Naive thymus-derived CD4-positive, alpha-beta T cell (primary cell): ENCODE results near the gene RIBC1. TPM values are rescaled to one million over a fixed set of nuclear protein-coding genes. Genes with fewer than 3 reads are reported as not detected.
"Not testable (repeated sequence)": the region's sequence is repeated elsewhere in the genome, so short reads cannot be mapped to it uniquely, and the experiment has no call there.

Source experiments
- ATAC-seq: fragments of 150-1000 bp; cut with Tn5 transposase; 2 replicates; pipeline ENCODE4 v1.10.0; 2021; ENCODE audit warnings: mild to moderate bottlenecking, moderate library complexity
- CTCF ChIA-PET: fragments of 350-600 bp; sonication (Branson Sonifier 250); formaldehyde crosslinking; loops from one replicate; lab custom pipeline; 2021; ENCODE audit warnings: antibody characterized with exemption; lab: Charles Lee
- POLR2A ChIA-PET: fragments of 350-600 bp; sonication (Branson Sonifier 250); formaldehyde crosslinking; loops from one replicate; lab custom pipeline; 2021; ENCODE audit warnings: antibody characterized with exemption, inconsistent platforms; lab: Charles Lee
- DNase-seq, 9 donors: peaks; one replicate each; pipeline versions ENCODE4 v3.0.0 to v3.0.0-alpha.2; 2020 to 2022; ENCODE audit warnings: mixed read lengths in 1 of 9
- H3K27ac ChIP-seq: one replicate; pipeline ENCODE4 v1.7.0; 2013; ENCODE audit warnings: mild to moderate bottlenecking, low read depth, low read length, moderate library complexity
- H3K27me3 ChIP-seq, 2 donors: one replicate each; pipeline ENCODE4 v1.7.0; 2013; ENCODE audit warnings: low read length in 2 of 2, mild to moderate bottlenecking in 2 of 2, moderate library complexity in 2 of 2; ENCODE audit not compliant: control insufficient read depth in 2 of 2, insufficient read depth in 2 of 2
- H3K36me3 ChIP-seq, 3 experiments: 1 replicate in 2 of 3; 2 replicates in 1 of 3; pipeline ENCODE4 v1.7.0; 2013; ENCODE audit warnings: low read length in 3 of 3, mild to moderate bottlenecking in 3 of 3, moderate library complexity in 1 of 3; ENCODE audit not compliant: insufficient read depth in 3 of 3, control insufficient read depth in 2 of 3
- H3K4me1 ChIP-seq, 2 donors: one replicate each; pipeline ENCODE4 v1.7.0; 2013; ENCODE audit warnings: low read length in 2 of 2, mild to moderate bottlenecking in 2 of 2, moderate library complexity in 1 of 2; ENCODE audit not compliant: control insufficient read depth in 2 of 2, insufficient read depth in 2 of 2
- H3K4me3 ChIP-seq: 2 replicates; pipeline ENCODE4 v1.7.0; 2013; ENCODE audit warnings: mild to moderate bottlenecking, low read length
- H3K9me3 ChIP-seq, 3 experiments: 1 replicate in 2 of 3; 2 replicates in 1 of 3; pipeline ENCODE4 v1.7.0; 2013; ENCODE audit warnings: low read length in 3 of 3; ENCODE audit not compliant: control insufficient read depth in 2 of 3
- H3K27ac Mint-ChIP-seq, 9 donors: one replicate each; pipeline ENCODE4 v1.8.0; 2020 to 2022; ENCODE audit warnings: mixed read lengths in 9 of 9, mild to moderate bottlenecking in 8 of 9, moderate library complexity in 5 of 9, inconsistent platforms in 2 of 9
- H3K27me3 Mint-ChIP-seq, 5 donors: one replicate each; pipeline ENCODE4 v1.8.0; 2021 to 2022; ENCODE audit warnings: mixed read lengths in 5 of 5, mild to moderate bottlenecking in 1 of 5
- H3K36me3 Mint-ChIP-seq, 5 donors: one replicate each; pipeline ENCODE4 v1.8.0; 2020 to 2022; ENCODE audit warnings: mixed read lengths in 5 of 5, mild to moderate bottlenecking in 3 of 5, inconsistent platforms in 1 of 5
- H3K4me1 Mint-ChIP-seq, 7 donors: one replicate each; pipeline ENCODE4 v1.8.0; 2020 to 2022; ENCODE audit warnings: mixed read lengths in 7 of 7, mild to moderate bottlenecking in 3 of 7, inconsistent platforms in 1 of 7
- H3K4me3 Mint-ChIP-seq, 10 donors: one replicate each; pipeline ENCODE4 v1.8.0; 2020 to 2022; ENCODE audit warnings: mild to moderate bottlenecking in 10 of 10, mixed read lengths in 10 of 10, moderate library complexity in 6 of 10, inconsistent platforms in 2 of 10
- H3K9me3 Mint-ChIP-seq, 11 donors: one replicate each; pipeline ENCODE4 v1.8.0; 2020 to 2022; ENCODE audit warnings: mixed read lengths in 11 of 11, mild to moderate bottlenecking in 4 of 11, inconsistent platforms in 1 of 11, moderate library complexity in 1 of 11
- intact Hi-C, 2 donors: fragments of 100-400 bp; cut with micrococcal nuclease; formaldehyde crosslinking; loops; one replicate each; pipeline ENCODE4 v1.15.1; 2023
- polyA plus RNA-seq, 2 donors: library from polyadenylated mRNA; unstranded; fragments of 300-500 nt; fragmentation: Illumina TruSeq; gene quantifications; one replicate each; pipeline ENCODE4 v1.2.3, GENCODE V29; 2021
- total RNA-seq, 6 experiments: library from RNA in 5 of 6; stranded (reverse) in 5 of 6; gene quantifications; 1 replicate in 5 of 6; 2 replicates in 1 of 6; pipeline ENCODE4 v1.2.3 and lab custom pipeline; 2021 to 2026

Gene RIBC1
- total and polyA plus RNA-seq, 7 experiments from 2014 or later = 0.26 to 2.4 (median 1.4) TPM

GRCh38 chrX:53447441-53447840 is 24.8 kb downstream of the RIBC1 start:
- POLR2A ChIA-PET = no interaction called here
- no peak overlapping the region for H3K27ac ChIP-seq
- H3K4me1 ChIP-seq = no peaks in the 10 kb centered on the region
- H3K36me3 ChIP-seq = no peaks in the 10 kb centered on the region
- no peak overlapping the region for H3K27ac Mint-ChIP-seq
- H3K36me3 Mint-ChIP-seq = no peaks in the 10 kb centered on the region
- peaks cover 0 to 5% (median 0%) of the 10 kb centered on the region in 7 donors for H3K4me1 Mint-ChIP-seq
- CTCF ChIA-PET = interaction anchor here (0.9 to 2.2 kb wide), 2 partner anchors 14 to 134 kb away, joined by 3 to 10 read pairs; no protein-coding TSS in a partner anchor
- no peaks in the 10 kb centered on the region for H3K27me3 Mint-ChIP-seq
- ATAC-seq = no peak
- no peaks in the 10 kb centered on the region for H3K27me3 ChIP-seq
- H3K9me3 Mint-ChIP-seq = no peaks in the 10 kb centered on the region
- intact Hi-C loops = no loop called here
- no peaks in the 10 kb centered on the region for H3K9me3 ChIP-seq
- no peak overlapping the region for H3K4me3 Mint-ChIP-seq
- DNase-seq = no peak
- no peak overlapping the region for H3K4me3 ChIP-seq

GRCh38 chrX:53449632-53450031 is 27.0 kb downstream of the RIBC1 start:
- ATAC-seq = no peak
- no peak for DNase-seq
- no peaks in the 10 kb centered on the region for H3K9me3 Mint-ChIP-seq
- H3K4me3 ChIP-seq = no peak overlapping the region
- POLR2A ChIA-PET = no interaction called here
- H3K36me3 Mint-ChIP-seq = no peaks in the 10 kb centered on the region
- peaks cover 0 to 5% (median 0%) of the 10 kb centered on the region in 7 donors for H3K4me1 Mint-ChIP-seq
- intact Hi-C loops = no loop called here
- H3K4me3 Mint-ChIP-seq = no peak overlapping the region
- CTCF ChIA-PET = no interaction called here
- H3K27ac ChIP-seq = no peak overlapping the region
- H3K27ac Mint-ChIP-seq = no peak overlapping the region
- no peaks in the 10 kb centered on the region for H3K4me1 ChIP-seq
- H3K9me3 ChIP-seq = no peaks in the 10 kb centered on the region
- H3K27me3 Mint-ChIP-seq = no peaks in the 10 kb centered on the region
- H3K36me3 ChIP-seq = no peaks in the 10 kb centered on the region
- H3K27me3 ChIP-seq = no peaks in the 10 kb centered on the region

DNA sequence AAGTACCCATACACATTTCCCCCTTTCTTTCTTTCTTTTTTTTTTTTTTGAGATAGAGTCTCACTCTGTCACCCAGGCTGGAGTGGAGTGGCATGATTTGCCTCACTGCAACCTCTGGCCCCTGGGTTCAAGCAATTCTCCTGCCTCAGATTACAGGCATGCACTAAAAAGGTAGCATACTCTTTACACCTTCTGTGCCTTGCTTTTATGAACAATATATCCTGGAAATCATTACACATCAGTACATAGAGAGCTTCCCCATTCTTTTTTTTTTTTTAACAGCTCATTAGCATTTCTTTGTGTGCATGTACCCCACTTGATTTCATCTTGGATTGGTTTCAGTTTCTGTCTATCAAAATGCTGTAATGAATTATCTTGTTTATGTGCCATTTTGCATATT is 30.1 kb downstream of the RIBC1 start:
- Mint-ChIP-seq H3K27me3 (peaks cover 0 to 13% (median 0%) of the 10 kb centered on the region in 5 donors), H3K9me3 (no peaks in the 10 kb centered on the region), H3K4me1 (no peaks in the 10 kb centered on the region), H3K4me3 (no peak overlapping the region), H3K36me3 (no peaks in the 10 kb centered on the region), H3K27ac (no peak overlapping the region)
- DNase-seq = no peak
- no peak for ATAC-seq
- Histone ChIP-seq H3K27me3 (no peaks in the 10 kb centered on the region), H3K4me3 (no peak overlapping the region), H3K36me3 (no peaks in the 10 kb centered on the region), H3K9me3 (no peaks in the 10 kb centered on the region), H3K27ac (no peak overlapping the region), H3K4me1 (no peaks in the 10 kb centered on the region)
- intact Hi-C loops = no loop called here
- POLR2A ChIA-PET = no interaction called here
- CTCF ChIA-PET = no interaction called here

DNA sequence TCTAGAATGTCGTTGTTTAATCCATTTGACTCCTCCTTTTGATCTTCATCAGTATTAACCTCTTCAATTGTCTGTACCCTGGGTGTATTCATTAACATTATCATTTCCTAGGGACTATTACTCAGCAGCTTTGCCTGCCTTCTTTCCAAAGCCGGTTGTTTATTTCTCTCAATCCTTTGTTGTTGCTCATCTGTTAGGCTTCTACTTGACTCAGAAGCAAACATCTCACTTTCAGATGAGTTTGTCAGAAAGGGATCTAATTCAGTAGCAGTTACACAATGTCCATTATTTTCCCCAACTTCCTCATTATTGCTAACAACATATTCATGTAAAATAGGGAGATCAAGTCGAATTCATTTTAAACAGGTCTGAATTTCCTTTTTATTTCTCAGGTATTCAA is 33.6 kb downstream of the RIBC1 start:
- H3K36me3 Mint-ChIP-seq = no peaks in the 10 kb centered on the region
- peaks cover 0 to 17% (median 0%) of the 10 kb centered on the region in 5 donors for H3K27me3 Mint-ChIP-seq
- H3K27ac ChIP-seq = no peak overlapping the region
- no peak for ATAC-seq
- DNase-seq = no peak
- ChIA-PET CTCF (interaction anchor here (0.6 kb wide), 1 partner anchor 146 kb away, joined by 4 read pairs; no protein-coding TSS in a partner anchor), POLR2A (no interaction called here)
- no peak overlapping the region for H3K27ac Mint-ChIP-seq
- H3K9me3 ChIP-seq = no peaks in the 10 kb centered on the region
- no peaks in the 10 kb centered on the region for H3K9me3 Mint-ChIP-seq
- H3K27me3 ChIP-seq = no peaks in the 10 kb centered on the region
- H3K4me1 ChIP-seq = no peaks in the 10 kb centered on the region
- H3K4me3 ChIP-seq = no peak overlapping the region
- no peaks in the 10 kb centered on the region for H3K36me3 ChIP-seq
- no peak overlapping the region for H3K4me3 Mint-ChIP-seq
- intact Hi-C loops = no loop called here
- H3K4me1 Mint-ChIP-seq = no peaks in the 10 kb centered on the region

DNA sequence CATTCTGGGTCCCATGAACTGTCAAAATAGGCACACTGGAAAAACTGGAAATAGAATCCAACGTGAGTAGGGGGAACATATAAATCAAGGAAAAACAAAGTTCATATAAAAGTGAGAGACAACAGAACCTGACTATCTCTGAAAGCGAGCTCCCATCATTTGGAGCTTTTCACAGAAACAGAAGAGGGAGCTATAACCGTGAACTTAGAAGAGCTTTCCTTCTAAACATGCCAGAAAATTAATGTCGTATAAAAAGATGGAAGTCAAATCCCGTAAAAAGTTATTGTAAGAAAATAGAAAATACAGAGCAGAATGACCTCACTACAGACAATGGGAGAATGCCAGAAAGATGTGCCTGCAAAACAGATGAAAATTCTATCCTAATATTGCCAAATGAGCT is 35.4 kb downstream of the RIBC1 start:
- no peaks in the 10 kb centered on the region for H3K36me3 Mint-ChIP-seq
- ATAC-seq (no peak), DNase-seq (no peak)
- peak overlapping the region in 1 of 9 donors; percentile 4 for H3K27ac Mint-ChIP-seq
- CTCF ChIA-PET = no interaction called here
- Histone ChIP-seq H3K4me1 (no peaks in the 10 kb centered on the region), H3K4me3 (no peak overlapping the region), H3K36me3 (no peaks in the 10 kb centered on the region), H3K9me3 (no peaks in the 10 kb centered on the region), H3K27me3 (no peaks in the 10 kb centered on the region), H3K27ac (no peak overlapping the region)
- H3K4me1 Mint-ChIP-seq = no peaks in the 10 kb centered on the region
- intact Hi-C loops = no loop called here
- H3K27me3 Mint-ChIP-seq = peaks cover 0 to 17% (median 0%) of the 10 kb centered on the region in 5 donors
- POLR2A ChIA-PET = no interaction called here
- H3K9me3 Mint-ChIP-seq = no peaks in the 10 kb centered on the region
- H3K4me3 Mint-ChIP-seq = no peak overlapping the region

DNA sequence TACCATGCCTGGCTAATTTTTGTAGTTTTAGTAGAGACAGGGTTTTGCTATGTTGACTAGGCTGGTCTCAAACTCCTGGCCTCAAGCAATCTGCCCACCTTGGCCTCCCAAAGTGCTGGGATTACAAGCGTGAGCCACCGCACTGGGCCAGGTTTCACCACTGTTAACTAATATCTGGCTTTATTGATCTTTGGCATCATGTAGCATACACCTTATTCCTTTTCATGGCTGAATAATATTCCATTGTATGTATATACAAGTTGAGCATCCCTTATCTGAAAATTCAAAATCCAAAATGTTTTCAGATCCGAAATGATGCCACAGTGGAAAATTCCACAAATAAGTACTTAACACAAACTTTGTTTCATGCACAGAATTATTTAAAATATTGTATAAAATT is 46.0 kb downstream of the RIBC1 start:
- H3K4me1 Mint-ChIP-seq, H3K27ac ChIP-seq, H3K36me3 Mint-ChIP-seq, H3K27ac Mint-ChIP-seq, intact Hi-C loops, ATAC-seq, H3K36me3 ChIP-seq, H3K9me3 Mint-ChIP-seq, H3K27me3 ChIP-seq, H3K4me1 ChIP-seq, H3K4me3 Mint-ChIP-seq, H3K9me3 ChIP-seq, DNase-seq, H3K4me3 ChIP-seq, CTCF ChIA-PET, POLR2A ChIA-PET: not testable (repeated sequence)
- H3K27me3 Mint-ChIP-seq = peaks cover 0 to 12% (median 0%) of the 10 kb centered on the region in 5 donors

- Mint-ChIP-seq H3K36me3 (no peaks in the 10 kb centered on the region), H3K4me1 (peaks cover 0 to 2% (median 0%) of the 10 kb centered on the region in 7 donors), H3K4me3 (no peak overlapping the region), H3K27ac (no peak overlapping the region), H3K27me3 (peaks cover 0 to 16% (median 0%) of the 10 kb centered on the region in 5 donors), H3K9me3 (no peaks in the 10 kb centered on the region)
- Histone ChIP-seq H3K4me3 (no peak overlapping the region), H3K36me3 (no peaks in the 10 kb centered on the region), H3K4me1 (no peaks in the 10 kb centered on the region), H3K27me3 (no peaks in the 10 kb centered on the region), H3K9me3 (no peaks in the 10 kb centered on the region), H3K27ac (no peak overlapping the region)
- DNase-seq = no peak
- POLR2A ChIA-PET = no interaction called here
- no peak for ATAC-seq
- intact Hi-C loops = no loop called here
- CTCF ChIA-PET = no interaction called here
Observed at GRCh38 chrX:53471346-53471745, 48.7 kb downstream of the RIBC1 start.
